GM12878 (cell line): ENCODE measurements around the gene LMX1A. TPM values are rescaled to one million over a fixed set of nuclear protein-coding genes. Genes with fewer than 3 reads are reported as not detected.

ENCODE experiments used
- ATAC-seq: fragments of 200-7000 bp; cut with Tn5 transposase; 3 replicates; pipeline ENCODE4 v1.9.1; 2020; ENCODE audit warnings: mild to moderate bottlenecking, moderate library complexity
- BruUV-seq: library from RNA; stranded (reverse); fragments of 400-500 nt; replicated peaks from 2 replicates; lab custom pipeline; 2021; lab: Mats Ljungman, UMichigan
- CTCF ChIA-PET: fragments of 300-600 bp; sonication (Branson Sonifier 250); formaldehyde crosslinking; extraction: SDS; loops from one replicate; lab custom pipeline; 2021; ENCODE audit warnings: inconsistent platforms; lab: Yijun Ruan, JAX
- POLR2A ChIA-PET: fragments of 350-600 bp; formaldehyde crosslinking; extraction: SDS; loops from one replicate; lab custom pipeline; 2021; ENCODE audit warnings: inconsistent platforms; lab: Charles Lee
- RAD21 ChIA-PET: fragments of 300-600 bp; sonication (Branson Sonifier 250); formaldehyde crosslinking; loops from one replicate; lab custom pipeline; 2023; ENCODE audit warnings: antibody characterized with exemption; ENCODE audit not compliant: unreplicated experiment; lab: Charles Lee
- SMC1A ChIA-PET: fragments of 300-600 bp; sonication (Branson Sonifier 250); formaldehyde crosslinking; loops from one replicate; lab custom pipeline; 2023; ENCODE audit not compliant: unreplicated experiment, uncharacterized antibody; lab: Charles Lee
- DNase-seq: peaks from one replicate; pipeline ENCODE4 v3.0.0-alpha.2; 2011; ENCODE audit warnings: low read depth, low spot score
- FAIRE-seq: peaks from 3 replicates; lab custom pipeline; 2011; peaks lifted over from hg19 to GRCh38; lab: Jason Lieb, UNC
- H2AFZ ChIP-seq: 2 replicates; pipeline ENCODE4 v1.6.0; 2011; ENCODE audit warnings: low read depth, low read length, control low read depth; ENCODE audit not compliant: control insufficient read depth
- H3K27ac ChIP-seq: 2 replicates; pipeline ENCODE4 v1.5.1; 2011; ENCODE audit warnings: control low read depth; ENCODE audit not compliant: control insufficient read depth, insufficient read depth
- H3K27me3 ChIP-seq, 2 experiments: replicated peaks in 1 of 2; 2 replicates each; pipeline versions ENCODE4 v1.6.0 to v1.6.1; 2011; ENCODE audit warnings: low read length in 1 of 2; ENCODE audit not compliant: control insufficient read depth in 2 of 2, insufficient read depth in 2 of 2
- H3K36me3 ChIP-seq, 2 experiments: 2 replicates each; pipeline ENCODE4 v1.5.1; 2011; ENCODE audit warnings: low read length in 1 of 2; ENCODE audit not compliant: control insufficient read depth in 2 of 2, insufficient read depth in 2 of 2
- H3K4me1 ChIP-seq: 2 replicates; pipeline ENCODE4 v1.6.1; 2011; ENCODE audit warnings: mild to moderate bottlenecking, low read length, moderate library complexity, mixed read lengths; ENCODE audit not compliant: control insufficient read depth, insufficient read depth
- H3K4me2 ChIP-seq: 2 replicates; pipeline ENCODE4 v1.6.0; 2011; ENCODE audit warnings: control low read depth; ENCODE audit not compliant: control insufficient read depth, insufficient read depth
- H3K4me3 ChIP-seq: fragments of 200-600 bp; sonication (generic); 2 replicates; pipeline ENCODE4 v1.5.1; 2016
- H3K79me2 ChIP-seq: 2 replicates; pipeline ENCODE4 v1.6.0; 2011; ENCODE audit warnings: low read length; ENCODE audit not compliant: control insufficient read depth, insufficient read depth
- H3K9ac ChIP-seq: 2 replicates; pipeline ENCODE4 v1.8.0; 2011; ENCODE audit warnings: low read length, control low read depth, mixed read lengths; ENCODE audit not compliant: control insufficient read depth, insufficient read depth
- H3K9me3 ChIP-seq: replicated peaks from 3 replicates; pipeline ENCODE4 v1.5.1; 2011; ENCODE audit warnings: mild to moderate bottlenecking, low read length; ENCODE audit not compliant: control insufficient read depth, insufficient read depth
- H4K20me1 ChIP-seq: 2 replicates; pipeline ENCODE4 v1.6.0; 2011; ENCODE audit not compliant: control insufficient read depth, insufficient read depth
- CBFB ChIP-seq: IDR thresholded peaks from 2 replicates; pipeline ENCODE4 v1.6.1; 2016; ENCODE audit warnings: antibody characterized with exemption, low read depth
- GATAD2B ChIP-seq: fragments of 450-650 bp; conservative IDR thresholded peaks from 2 replicates; pipeline ENCODE4 v1.6.1; 2017; ENCODE audit warnings: low read depth, mild to moderate bottlenecking, moderate library complexity
- HDAC6 ChIP-seq: fragments of 200-600 bp; sonication (generic); IDR thresholded peaks from one replicate; pipeline ENCODE4 v1.8.0; 2017; ENCODE audit warnings: antibody characterized with exemption; ENCODE audit not compliant: unreplicated experiment
- MYC ChIP-seq: IDR thresholded peaks from 2 replicates; pipeline ENCODE4 v1.6.1; 2011; ENCODE audit warnings: mild to moderate bottlenecking, low read length, moderate library complexity, inconsistent platforms; ENCODE audit not compliant: insufficient read depth, insufficient replicate concordance, insufficient read length, severe bottlenecking
- NBN ChIP-seq: fragments of 450-650 bp; IDR thresholded peaks from 2 replicates; pipeline ENCODE4 v1.6.1; 2016
- PAX8 ChIP-seq: fragments of 450-650 bp; IDR thresholded peaks from 2 replicates; pipeline ENCODE4 v1.6.1; 2017; ENCODE audit warnings: mild to moderate bottlenecking, moderate library complexity
- RFX5 ChIP-seq: IDR thresholded peaks from 2 replicates; pipeline ENCODE4 v1.6.1; 2011; ENCODE audit warnings: low read depth, low read length, improper control_type of control experiment
- WRNIP1 ChIP-seq: IDR thresholded peaks from 2 replicates; pipeline ENCODE4 v1.6.1; 2011; ENCODE audit warnings: low read depth, low read length, improper control_type of control experiment, borderline replicate concordance
- WGBS: methylation state at CpG from one replicate; pipeline ENCODE4 v1.1.6; 2016; ENCODE audit warnings: low lambda C conversion rate; ENCODE audit not compliant: insufficient replicate concordance, insufficient coverage; ENCODE audit errors: missing lambda C conversion rate; 5-methylcytosine and 5-hydroxymethylcytosine counted together
- in situ Hi-C: fragments of 300-500 bp; cut with MboI; formaldehyde crosslinking; loops from 9 replicates; pipeline ENCODE4 v1.14.3; 2018; ENCODE audit warnings: mixed read lengths
- intact Hi-C: fragments of 100-400 bp; cut with micrococcal nuclease; formaldehyde crosslinking; loops from one replicate; pipeline ENCODE4 v1.14.2; 2022; ENCODE audit not compliant: unreplicated experiment
- polyA plus RNA-seq, 11 experiments: library from polyadenylated mRNA; depleted of rRNA in 4 of 11; unstranded in 6 of 11; stranded (reverse) in 5 of 11; fragments of >200 nt; fragmentation: Nextera tagmentation in 4 of 11; fragmentation: Illumina TruSeq in 1 of 11; extraction: Ambion mirVana in 4 of 11; extraction: Trizol in 1 of 11; gene quantifications; 1 replicate in 1 of 11; 2 replicates in 10 of 11; pipeline versions ENCODE4 v1.2.1 to v1.2.3, GENCODE V29; 2011 to 2016; ENCODE audit warnings: inconsistent platforms in 2 of 11, missing spikeins in 2 of 11, low read depth in 1 of 11
- total RNA-seq, 4 experiments: library from RNA; depleted of rRNA in 3 of 4; stranded (reverse); fragments of >200 nt in 3 of 4; fragmentation: Illumina TruSeq in 1 of 4; extraction: Trizol in 1 of 4; gene quantifications; 2 replicates each; pipeline versions ENCODE4 v1.2.1 to v1.2.3, GENCODE V29; 2013 to 2021
- TF ChIP-seq, protein P1 (sequence below): fragments of 150-350 bp; IDR thresholded peaks from 2 replicates; pipeline ENCODE4 v1.6.1; 2016; ENCODE audit warnings: low read depth, low read length

Gene LMX1A
- total and polyA plus RNA-seq, 10 of the 15 experiments (the other 5 are each of a cell fraction or from before 2014, with no cell fraction given), result not detected

DNA sequence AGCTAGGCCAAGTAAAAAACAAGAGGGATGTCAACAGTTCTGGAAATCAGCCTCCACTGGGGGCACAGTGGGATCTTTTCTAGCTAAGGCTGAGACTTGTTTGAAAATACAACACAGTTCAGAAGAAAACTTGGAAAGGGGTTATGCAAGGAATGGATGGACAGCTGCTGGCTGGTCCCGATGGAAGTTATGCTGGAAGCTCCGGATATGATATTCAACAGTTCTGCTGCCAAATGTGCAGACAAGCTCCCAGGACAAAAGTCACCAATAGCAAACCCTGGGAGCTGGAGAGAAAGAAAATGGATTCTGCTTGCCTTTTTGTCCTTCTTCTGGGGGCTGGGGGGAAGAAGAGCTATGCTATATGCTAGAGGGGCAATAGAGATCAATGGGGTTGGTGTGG is 14.3 kb downstream of the LMX1A start:
- H3K79me2 ChIP-seq, result no peaks in the 10 kb centered on the region
- SMC1A ChIA-PET, result no interaction called here
- POLR2A ChIA-PET, result interaction anchor here (0.7 kb wide), 1 partner anchor 111 kb away, joined by 3 read pairs; no protein-coding TSS in a partner anchor
- WGBS, result 73% methylated on average over 2 of the region's 2 CpGs
- intact Hi-C loops (no loop called here), in situ Hi-C loops (no loop called here)
- no peaks in the 10 kb centered on the region for H3K36me3 ChIP-seq
- no TSS peak for BruUV-seq
- H4K20me1 ChIP-seq, result no peaks in the 10 kb centered on the region
- no peak overlapping the region for H3K4me2 ChIP-seq
- H3K9me3 ChIP-seq, result no peaks in the 10 kb centered on the region
- RAD21 ChIA-PET, result no interaction called here
- no peak for TF ChIP-seq CBFB
- no peak for TF ChIP-seq GATAD2B
- TF ChIP-seq WRNIP1, result no peak
- no peak for TF ChIP-seq RFX5
- TF ChIP-seq, protein P1, sequence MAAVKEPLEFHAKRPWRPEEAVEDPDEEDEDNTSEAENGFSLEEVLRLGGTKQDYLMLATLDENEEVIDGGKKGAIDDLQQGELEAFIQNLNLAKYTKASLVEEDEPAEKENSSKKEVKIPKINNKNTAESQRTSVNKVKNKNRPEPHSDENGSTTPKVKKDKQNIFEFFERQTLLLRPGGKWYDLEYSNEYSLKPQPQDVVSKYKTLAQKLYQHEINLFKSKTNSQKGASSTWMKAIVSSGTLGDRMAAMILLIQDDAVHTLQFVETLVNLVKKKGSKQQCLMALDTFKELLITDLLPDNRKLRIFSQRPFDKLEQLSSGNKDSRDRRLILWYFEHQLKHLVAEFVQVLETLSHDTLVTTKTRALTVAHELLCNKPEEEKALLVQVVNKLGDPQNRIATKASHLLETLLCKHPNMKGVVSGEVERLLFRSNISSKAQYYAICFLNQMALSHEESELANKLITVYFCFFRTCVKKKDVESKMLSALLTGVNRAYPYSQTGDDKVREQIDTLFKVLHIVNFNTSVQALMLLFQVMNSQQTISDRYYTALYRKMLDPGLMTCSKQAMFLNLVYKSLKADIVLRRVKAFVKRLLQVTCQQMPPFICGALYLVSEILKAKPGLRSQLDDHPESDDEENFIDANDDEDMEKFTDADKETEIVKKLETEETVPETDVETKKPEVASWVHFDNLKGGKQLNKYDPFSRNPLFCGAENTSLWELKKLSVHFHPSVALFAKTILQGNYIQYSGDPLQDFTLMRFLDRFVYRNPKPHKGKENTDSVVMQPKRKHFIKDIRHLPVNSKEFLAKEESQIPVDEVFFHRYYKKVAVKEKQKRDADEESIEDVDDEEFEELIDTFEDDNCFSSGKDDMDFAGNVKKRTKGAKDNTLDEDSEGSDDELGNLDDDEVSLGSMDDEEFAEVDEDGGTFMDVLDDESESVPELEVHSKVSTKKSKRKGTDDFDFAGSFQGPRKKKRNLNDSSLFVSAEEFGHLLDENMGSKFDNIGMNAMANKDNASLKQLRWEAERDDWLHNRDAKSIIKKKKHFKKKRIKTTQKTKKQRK, result no peak
- no peak for TF ChIP-seq HDAC6
- TF ChIP-seq PAX8, result no peak
- no peak for TF ChIP-seq NBN
- TF ChIP-seq MYC, result no peak
- DNase-seq (no peak), FAIRE-seq (no peak), ATAC-seq (no peak)
- no peak overlapping the region for H3K27ac ChIP-seq
- CTCF ChIA-PET, result interaction anchor here (0.7 kb wide), 1 partner anchor 28 kb away, joined by 3 read pairs; no protein-coding TSS in a partner anchor
- no peak overlapping the region for H3K9ac ChIP-seq
- H3K4me3 ChIP-seq, result no peak overlapping the region
- H3K4me1 ChIP-seq, result no peaks in the 10 kb centered on the region
- H2AFZ ChIP-seq, result no peak overlapping the region
- peaks cover 0 to 2% of the 10 kb centered on the region in 2 experiments; a peak in 1 of 4 replicates for H3K27me3 ChIP-seq
